ENCODE measurements around the gene RNF214.

- TF ChIP-seq CSDC2 (CRISPR knock-in tag; IDR thresholded peaks at IDR 0.05) (no peak), ZNF70 (CRISPR knock-in tag; IDR thresholded peaks at IDR 0.05) (no peak), TCF4 (CRISPR knock-in tag; IDR thresholded peaks at IDR 0.05; ENCODE audit: borderline replicate concordance) (no peak)
- TF ChIP-seq, protein P1, sequence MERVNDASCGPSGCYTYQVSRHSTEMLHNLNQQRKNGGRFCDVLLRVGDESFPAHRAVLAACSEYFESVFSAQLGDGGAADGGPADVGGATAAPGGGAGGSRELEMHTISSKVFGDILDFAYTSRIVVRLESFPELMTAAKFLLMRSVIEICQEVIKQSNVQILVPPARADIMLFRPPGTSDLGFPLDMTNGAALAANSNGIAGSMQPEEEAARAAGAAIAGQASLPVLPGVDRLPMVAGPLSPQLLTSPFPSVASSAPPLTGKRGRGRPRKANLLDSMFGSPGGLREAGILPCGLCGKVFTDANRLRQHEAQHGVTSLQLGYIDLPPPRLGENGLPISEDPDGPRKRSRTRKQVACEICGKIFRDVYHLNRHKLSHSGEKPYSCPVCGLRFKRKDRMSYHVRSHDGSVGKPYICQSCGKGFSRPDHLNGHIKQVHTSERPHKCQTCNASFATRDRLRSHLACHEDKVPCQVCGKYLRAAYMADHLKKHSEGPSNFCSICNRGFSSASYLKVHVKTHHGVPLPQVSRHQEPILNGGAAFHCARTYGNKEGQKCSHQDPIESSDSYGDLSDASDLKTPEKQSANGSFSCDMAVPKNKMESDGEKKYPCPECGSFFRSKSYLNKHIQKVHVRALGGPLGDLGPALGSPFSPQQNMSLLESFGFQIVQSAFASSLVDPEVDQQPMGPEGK (CRISPR knock-in tag; IDR thresholded peaks at IDR 0.05; ENCODE audit: borderline replicate concordance), result no peak
Measured at GRCh38 chr11:117202386-117203068, 29.9 kb upstream of the RNF214 start.

Measured in SK-N-SH treated with all-trans-retinoic acid at 6 μM for 48 hours (cell line).